GM19351 (cell line): ENCODE data around the gene RXRA.

Experiments
- ATAC-seq: cut with Tn5 transposase; IDR thresholded peaks from one replicate; pipeline ENCODE4 v1.9.1; 2021; ENCODE audit warnings: mild to moderate bottlenecking, moderate library complexity; ENCODE audit not compliant: unreplicated experiment

RXRA gene

GRCh38 chr9:134335486-134336220 lies 9.4 kb downstream of the RXRA start:
- no peak for ATAC-seq

- no peak for ATAC-seq
Measured at GRCh38 chr9:134336228-134336627, 10.0 kb downstream of the RXRA start.

- no peak for ATAC-seq
Measured at GRCh38 chr9:134336924-134337323, 10.7 kb downstream of the RXRA start.

GRCh38 chr9:134337469-134337868 lies 11.2 kb downstream of the RXRA start:
- no peak for ATAC-seq

- ATAC-seq = no peak
Measured at GRCh38 chr9:134338394-134339182, 12.3 kb downstream of the RXRA start.

GRCh38 chr9:134339183-134339806 lies 13.0 kb downstream of the RXRA start:
- no peak for ATAC-seq

- ATAC-seq = no peak
Measured at GRCh38 chr9:134340475-134341160, 14.4 kb downstream of the RXRA start.

GRCh38 chr9:134341306-134341705 lies 15.1 kb downstream of the RXRA start:
- ATAC-seq = no peak

- no peak for ATAC-seq
Measured at GRCh38 chr9:134341929-134342745, 15.9 kb downstream of the RXRA start.

- no peak for ATAC-seq
Measured at GRCh38 chr9:134342746-134343115, 16.5 kb downstream of the RXRA start.

GRCh38 chr9:134343637-134344036 lies 17.4 kb downstream of the RXRA start:
- no peak for ATAC-seq

- ATAC-seq = no peak
Measured at GRCh38 chr9:134344068-134344799, 18.0 kb downstream of the RXRA start.

GRCh38 chr9:134344800-134345310 lies 18.6 kb downstream of the RXRA start:
- no peak for ATAC-seq

GRCh38 chr9:134345737-134346136 lies 19.5 kb downstream of the RXRA start:
- no peak for ATAC-seq

- ATAC-seq = no peak
Measured at GRCh38 chr9:134346151-134346550, 19.9 kb downstream of the RXRA start.

- ATAC-seq = no peak
Measured at GRCh38 chr9:134346840-134347583, 20.8 kb downstream of the RXRA start.

- ATAC-seq = no peak
Measured at GRCh38 chr9:134347996-134348395, 21.7 kb downstream of the RXRA start.

- no peak for ATAC-seq
Measured at GRCh38 chr9:134348404-134349155, 22.3 kb downstream of the RXRA start.
